Lower lobe of right lung (tissue), 2 donors: ENCODE measurements around the gene MAP2. TPM values are rescaled to one million over a fixed set of nuclear protein-coding genes. Genes with fewer than 3 reads are reported as not detected.

Experiments used
- ATAC-seq, 2 donors: fragments of 200-7000 bp; cut with Tn5 transposase; one replicate each; pipeline ENCODE4 v1.9.1; 2020 to 2022; ENCODE audit warnings: mild to moderate bottlenecking in 2 of 2, moderate library complexity in 2 of 2
- DNase-seq: peaks from one replicate; pipeline ENCODE4 v3.0.0-alpha.2; 2020
- H3K27ac ChIP-seq: fragments of 200-600 bp; one replicate; pipeline ENCODE4 v1.8.0; 2022
- H3K27me3 ChIP-seq: fragments of 200-600 bp; one replicate; pipeline ENCODE4 v1.8.0; 2022; ENCODE audit warnings: low read depth
- H3K36me3 ChIP-seq: fragments of 200-600 bp; one replicate; pipeline ENCODE4 v1.8.0; 2022; ENCODE audit warnings: mild to moderate bottlenecking
- H3K4me1 ChIP-seq: fragments of 200-600 bp; one replicate; pipeline ENCODE4 v1.8.0; 2022
- H3K4me3 ChIP-seq: fragments of 200-600 bp; one replicate; pipeline ENCODE4 v1.8.0; 2022; ENCODE audit warnings: mild to moderate bottlenecking
- H3K9me3 ChIP-seq: fragments of 200-600 bp; one replicate; pipeline ENCODE4 v1.8.0; 2022
- CTCF ChIP-seq: fragments of 200-600 bp; IDR thresholded peaks from one replicate; pipeline ENCODE4 v1.8.0; 2022; ENCODE audit warnings: antibody characterized with exemption, mild to moderate bottlenecking
- intact Hi-C: fragments of 100-400 bp; cut with DNase I; formaldehyde crosslinking; loops from one replicate; pipeline ENCODE4 v1.11.0; 2022
- total RNA-seq: library from RNA; stranded (reverse); fragmentation: NEBNext Ultra II Directional; extraction: Animal tissue kit (Norgen Biotek cat#: 25700); gene quantifications from one replicate; pipeline ENCODE4 v1.2.1, GENCODE V29; 2021
- donor health status: DM: no; HTN: yes; CAD: no; lungs with severe emphysema.

Gene MAP2
- total RNA-seq, 1 donor from 2014 or later = 22.6 TPM

DNA sequence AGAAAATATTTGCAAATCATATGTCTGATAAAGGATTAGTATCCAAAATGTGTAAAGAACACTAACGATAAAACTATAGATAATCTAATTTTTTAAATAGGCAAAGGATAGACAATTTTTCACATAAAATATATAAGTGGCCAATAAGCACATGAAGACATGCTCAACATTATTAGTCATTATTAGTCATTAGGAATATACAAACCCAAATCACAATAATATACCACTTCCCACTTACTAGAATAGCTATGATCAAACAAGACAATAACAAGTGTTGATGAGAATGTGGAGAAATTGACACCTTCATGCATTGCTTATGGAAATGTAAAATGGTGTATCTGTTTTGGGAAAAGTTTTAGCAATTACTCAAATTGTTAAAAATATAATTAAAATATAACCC is 12.6 kb upstream of the MAP2 start:
- TF ChIP-seq CTCF = no peak
- intact Hi-C loops = no loop called here
- no peak overlapping the region for H3K27ac ChIP-seq
- H3K27me3 ChIP-seq = no peaks in the 10 kb centered on the region
- H3K4me3 ChIP-seq = no peak overlapping the region
- ATAC-seq (no peak), DNase-seq (no peak)
- H3K4me1 ChIP-seq = no peaks in the 10 kb centered on the region
- H3K36me3 ChIP-seq = no peaks in the 10 kb centered on the region
- peaks cover 14% of the 10 kb centered on the region for H3K9me3 ChIP-seq

DNA sequence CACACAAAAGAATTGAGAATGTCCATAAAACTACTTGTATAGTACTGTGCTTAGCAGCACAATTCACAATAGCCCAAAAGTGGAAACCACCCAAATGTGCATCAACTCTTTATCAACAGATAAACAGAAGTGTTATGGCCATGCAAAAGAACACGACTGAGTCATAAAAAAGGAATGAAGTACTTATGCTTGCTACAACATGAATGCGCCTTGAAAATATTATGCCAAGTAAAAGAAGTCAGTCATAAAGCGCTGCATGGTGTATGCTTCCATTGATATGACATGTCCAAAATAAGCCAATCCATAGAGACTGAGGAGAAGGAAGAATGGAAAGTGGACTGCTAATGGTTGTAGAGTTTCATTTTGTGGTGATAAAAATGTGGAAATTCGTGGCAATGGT is 12.1 kb upstream of the MAP2 start:
- H3K4me1 ChIP-seq = no peaks in the 10 kb centered on the region
- intact Hi-C loops = no loop called here
- H3K36me3 ChIP-seq = no peaks in the 10 kb centered on the region
- H3K4me3 ChIP-seq = no peak overlapping the region
- DNase-seq = no peak
- peaks cover 14% of the 10 kb centered on the region for H3K9me3 ChIP-seq
- H3K27ac ChIP-seq = no peak overlapping the region
- H3K27me3 ChIP-seq = no peaks in the 10 kb centered on the region
- TF ChIP-seq CTCF = no peak
- ATAC-seq = no peak

DNA sequence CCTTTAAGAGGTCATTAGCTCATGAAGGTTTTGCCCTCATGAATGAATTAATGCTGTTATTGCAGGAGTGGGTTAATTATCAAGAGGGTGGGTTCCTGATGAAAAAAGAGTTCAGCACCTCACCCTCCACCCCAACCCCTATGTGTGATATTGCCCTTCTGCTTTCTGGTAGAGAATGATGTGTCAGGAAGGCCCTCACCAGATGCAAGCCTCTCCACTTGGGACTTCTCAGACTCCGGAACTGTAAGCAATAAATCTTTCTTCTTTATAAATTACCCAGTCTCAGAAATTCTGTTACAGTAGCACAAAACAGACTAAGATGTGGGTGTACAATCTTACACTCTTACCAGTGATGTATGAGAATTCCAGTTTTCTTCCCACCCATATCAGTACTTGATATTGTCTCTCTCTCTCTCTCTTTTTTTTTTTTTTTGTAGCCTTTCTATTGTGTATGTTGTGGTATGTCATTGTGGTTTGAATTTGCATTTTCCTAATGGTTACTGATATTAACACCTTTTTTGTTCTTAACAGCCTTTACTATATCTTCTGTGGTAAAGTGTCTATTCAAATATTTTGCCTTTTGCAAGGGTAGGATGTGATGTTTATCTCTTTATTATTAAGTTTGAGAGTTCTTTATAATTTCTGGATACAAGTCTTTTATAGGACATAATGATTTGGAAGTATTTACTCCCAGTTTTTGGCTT is 10.4 kb upstream of the MAP2 start:
- Histone ChIP-seq H3K36me3 (no peaks in the 10 kb centered on the region), H3K27ac (no peak overlapping the region), H3K4me3 (no peak overlapping the region), H3K27me3 (no peaks in the 10 kb centered on the region), H3K4me1 (no peaks in the 10 kb centered on the region), H3K9me3 (peaks cover 14% of the 10 kb centered on the region)
- DNase-seq (no peak), ATAC-seq (no peak)
- intact Hi-C loops = no loop called here
- TF ChIP-seq CTCF = no peak

- Histone ChIP-seq H3K4me3 (no peak overlapping the region), H3K9me3 (peaks cover 14% of the 10 kb centered on the region), H3K27ac (no peak overlapping the region), H3K27me3 (no peaks in the 10 kb centered on the region), H3K4me1 (no peaks in the 10 kb centered on the region), H3K36me3 (no peaks in the 10 kb centered on the region)
- no peak for TF ChIP-seq CTCF
- no peak for DNase-seq
- no peak for ATAC-seq
- intact Hi-C loops = no loop called here
These were observed 6.9 kb upstream of the MAP2 start for GRCh38 chr2:209416913-209417312.

DNA sequence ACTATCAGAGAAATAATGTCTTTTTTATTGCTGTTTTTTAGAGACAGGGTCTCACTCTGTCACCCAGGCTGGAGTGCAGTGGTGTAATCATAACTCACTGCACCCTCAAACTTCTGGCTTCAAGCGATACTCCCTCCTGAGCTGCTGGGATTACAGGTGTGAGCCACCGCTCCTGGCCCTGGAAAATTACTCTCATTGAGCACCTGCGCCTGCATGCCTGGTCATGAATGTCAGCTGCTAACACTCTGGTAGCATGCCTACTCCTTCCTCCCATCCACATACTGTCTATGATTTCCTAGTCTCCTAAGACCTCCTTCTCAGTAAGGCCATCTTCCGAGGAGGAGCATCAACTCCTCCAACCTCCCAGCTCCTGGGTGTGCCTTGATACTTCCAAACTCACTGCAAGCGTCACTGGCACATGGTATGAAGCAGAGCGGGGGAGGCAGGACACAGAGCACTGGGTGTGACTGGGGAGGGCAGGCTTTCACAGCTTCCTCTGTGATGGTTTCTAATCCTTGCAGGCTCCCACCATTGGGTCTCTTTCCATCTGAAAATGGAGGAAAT is 1.6 kb upstream of the MAP2 start:
- H3K4me1 ChIP-seq = peaks cover 17% of the 10 kb centered on the region
- DNase-seq (no peak), ATAC-seq (no peak)
- no peak for TF ChIP-seq CTCF
- no peaks in the 10 kb centered on the region for H3K9me3 ChIP-seq
- intact Hi-C loops = loop anchor here (10.0 kb wide), 1 partner anchor 133 kb away; no protein-coding TSS in a partner anchor
- no peaks in the 10 kb centered on the region for H3K27me3 ChIP-seq
- no peaks in the 10 kb centered on the region for H3K36me3 ChIP-seq
- H3K27ac ChIP-seq = no peak overlapping the region
- H3K4me3 ChIP-seq = no peak overlapping the region
